Measurements from ENCODE around the gene TPI1. TPM values are rescaled to one million over a fixed set of nuclear protein-coding genes. Genes with fewer than 3 reads are reported as not detected.

The TPI1 gene
- total and polyA plus RNA-seq, 2 of the 8 experiments (the other 6 are each of a cell fraction or from before 2014, with no cell fraction given): 910 to 3,018 TPM

DNA sequence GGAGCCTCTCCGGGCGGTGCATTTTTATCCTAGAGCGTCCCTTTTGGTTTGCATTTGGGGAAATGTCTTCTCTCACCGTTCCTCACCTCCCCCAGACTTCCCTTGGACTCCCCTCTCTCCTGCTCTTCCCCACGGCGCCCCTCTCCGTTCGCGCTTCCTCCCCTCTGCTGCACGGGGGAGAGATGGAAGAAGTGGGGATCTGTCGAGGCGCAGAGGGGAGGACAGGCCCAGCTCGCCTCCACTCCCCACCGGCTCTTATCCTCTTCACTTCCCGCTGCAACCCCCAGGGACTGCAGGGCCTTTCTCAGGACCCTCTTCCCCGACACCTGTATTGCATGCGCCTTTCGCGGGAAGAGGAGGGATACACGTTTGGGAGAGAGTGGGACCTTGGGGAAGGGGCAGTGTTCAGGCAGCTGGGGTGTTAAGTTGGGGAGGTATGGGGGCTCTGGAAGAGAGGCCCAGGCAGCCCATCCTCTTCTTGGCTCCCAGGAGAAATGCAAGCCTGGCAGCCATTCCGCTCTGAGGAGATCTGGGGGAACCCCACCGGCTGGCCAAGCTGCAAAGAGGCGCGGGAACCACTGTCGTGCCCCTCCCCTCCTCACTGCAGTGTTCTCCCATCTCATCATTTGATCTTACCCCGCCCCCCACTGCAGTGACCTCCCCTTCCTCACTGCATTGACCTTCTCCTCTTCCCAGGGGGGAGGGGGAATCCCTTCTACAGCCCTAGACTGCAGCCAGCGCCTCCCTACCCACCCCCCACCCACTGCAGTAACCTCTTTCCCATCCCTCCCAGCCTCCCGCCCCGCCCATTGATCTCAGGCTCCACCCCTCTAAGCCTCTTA lies 47.8 kb downstream of the TPI1 start:
- no peaks in the 10 kb centered on the region for H3K27me3 ChIP-seq (replicated peaks in 1 of 4; ENCODE audit: control insufficient read depth in 3 of 4, extremely low read depth in 1 of 4, insufficient read depth in 3 of 4, low read length in 3 of 4)
- H4K20me1 ChIP-seq (replicated peaks in 1 of 2; ENCODE audit: control insufficient read depth in 1 of 2, insufficient read depth in 2 of 2, low read length in 2 of 2): peaks cover 0 to 2% of the 10 kb centered on the region in 2 experiments
- FAIRE-seq (peak; percentile 13), DNase-seq (ENCODE audit: low read depth in 1 of 2, low spot score in 2 of 2) (peak in 1 of 2 experiments; percentile 72)
- no peak overlapping the region for H2BK5ac ChIP-seq (ENCODE audit: low read depth, low read length)
- H4K5ac ChIP-seq (ENCODE audit: insufficient read length, low read depth, low read length): peak overlapping the region; percentile 2
- peak overlapping the region in 3 of 4 experiments; percentile 39 to 60 (median 43); a peak in 5 of 7 replicates for H3K9ac ChIP-seq (replicated peaks in 1 of 4; ENCODE audit: extremely low read depth in 1 of 4, low read depth in 3 of 4, low read length in 3 of 4)
- peaks cover 0 to 18% (median 9%) of the 10 kb centered on the region in 4 experiments; a peak in 6 of 7 replicates for H3K4me1 ChIP-seq (replicated peaks in 1 of 4; ENCODE audit: control insufficient read depth in 3 of 4, insufficient read depth in 4 of 4, low read length in 3 of 4)
- H3K4me2 ChIP-seq (ENCODE audit: insufficient read depth in 1 of 2, low read depth in 2 of 2, low read length in 2 of 2): peak overlapping the region; percentile 84 to 92
- H3K36me3 ChIP-seq (ENCODE audit: control insufficient read depth in 2 of 4, insufficient read depth in 4 of 4, low read length in 3 of 4): peaks cover 10 to 42% (median 26%) of the 10 kb centered on the region in 4 experiments; a peak in 7 of 8 replicates
- peak overlapping the region; percentile 87; the same call in 1 of the 2 replicates for H3K18ac ChIP-seq (ENCODE audit: extremely low read depth, low read length)
- H3K27ac ChIP-seq (ENCODE audit: low read depth, low read length): 0 out of 2 replicates have a peak overlapping the region, but pooled peaks have one; percentile 26
- H2AFZ ChIP-seq (ENCODE audit: low read length): no peak overlapping the region
- H2BK20ac ChIP-seq (ENCODE audit: low read length): no peak overlapping the region
- no peak overlapping the region for H2BK15ac ChIP-seq (ENCODE audit: low read length)
- H3K14ac ChIP-seq (ENCODE audit: insufficient read length): no peak overlapping the region
- H2BK12ac ChIP-seq (ENCODE audit: low read depth, low read length): no peak overlapping the region
- no peaks in the 10 kb centered on the region for H3K9me3 ChIP-seq (ENCODE audit: insufficient read depth in 2 of 2, low read depth in 1 of 2, low read length in 1 of 2)
- no peak overlapping the region for H2AK5ac ChIP-seq (ENCODE audit: low read depth, low read length)
- H4K91ac ChIP-seq (replicated peaks; ENCODE audit: insufficient read length, low read length): peak overlapping the region; percentile 7
- POLR2A ChIA-PET (ENCODE audit: partially characterized antibody): interaction anchor here (0.6 to 39.6 kb wide), 9 partner anchors 9 to 87 kb away, joined by 3 to 1027 read pairs (median 5); partner anchors contain the start of genes ATN1, C12orf57, LRRC23 and P3H3
- no peak overlapping the region for H3K56ac ChIP-seq (replicated peaks; ENCODE audit: insufficient read length, low read depth, low read length)
- H3K4me3 ChIP-seq (ENCODE audit: extremely low read depth in 1 of 4, insufficient read depth in 2 of 4, low read depth in 3 of 4, low read length in 4 of 4): peak overlapping the region; percentile 67 to 86 (median 78)
- peak overlapping the region; percentile 40 for H3K4ac ChIP-seq (replicated peaks; ENCODE audit: insufficient read length, low read depth, low read length)
- H3K79me2 ChIP-seq (ENCODE audit: control insufficient read depth in 1 of 2, insufficient read depth in 2 of 2, low read length in 2 of 2): peaks cover 0 to 9% of the 10 kb centered on the region in 2 experiments; a peak in 1 of 4 replicates
- 3% methylated on average over 20 of the region's 29 CpGs; no CpG with 5 or more reads in 1 of the 2 experiments for WGBS, 2 experiments (ENCODE audit: extremely low coverage in 1 of 2, insufficient coverage in 1 of 2, insufficient read length in 1 of 2, insufficient replicate concordance in 2 of 2, low coverage in 1 of 2, low lambda C conversion rate in 2 of 2, missing lambda C conversion rate in 1 of 2)
- no peak overlapping the region for H2BK120ac ChIP-seq (replicated peaks; ENCODE audit: low read depth, low read length)
- H4K8ac ChIP-seq (ENCODE audit: extremely low read depth, insufficient read depth, low read length): peak overlapping the region; percentile 54; the same call in 1 of the 2 replicates
- CTCF ChIA-PET (ENCODE audit: partially characterized antibody): interaction anchor here (0.7 to 9.3 kb wide), 7 partner anchors 10 to 54 kb away, joined by 3 to 74 read pairs (median 4); partner anchors contain the start of gene LRRC23
- no peak overlapping the region for H3K23ac ChIP-seq (ENCODE audit: insufficient read length)
- H3K23me2 ChIP-seq (ENCODE audit: low read depth, low read length): peaks cover 11% of the 10 kb centered on the region; the same call in 1 of the 2 replicates
- peaks cover 4% of the 10 kb centered on the region for H3K79me1 ChIP-seq (ENCODE audit: low read depth, low read length)
- TF ChIP-seq KDM4A (IDR thresholded peaks at IDR 0.05; ENCODE audit: low read depth, low read length, severe bottlenecking) (peak; percentile 48), TAF7 (optimal IDR thresholded peaks at IDR 0.05; ENCODE audit: borderline replicate concordance, low read depth, low read length) (no peak), SUZ12 (IDR thresholded peaks at IDR 0.05; ENCODE audit: low read length) (no peak), EP300 (IDR thresholded peaks at IDR 0.05; ENCODE audit: borderline replicate concordance in 1 of 2, low read depth in 2 of 2, low read length in 2 of 2) (no peak; a peak in 1 of 3 replicates), RBBP5 (IDR thresholded peaks at IDR 0.05; ENCODE audit: borderline replicate concordance, low read depth, low read length) (no peak), KDM1A (IDR thresholded peaks at IDR 0.05; ENCODE audit: borderline replicate concordance, low read length) (no peak), TCF12 (IDR thresholded peaks at IDR 0.05; ENCODE audit: low read depth, low read length) (no peak), PHF8 (conservative IDR thresholded peaks at IDR 0.05; ENCODE audit: low read depth, low read length) (0 out of 2 replicates have a peak, but pooled peaks have one; percentile 23)
- TF ChIP-seq, protein P1, sequence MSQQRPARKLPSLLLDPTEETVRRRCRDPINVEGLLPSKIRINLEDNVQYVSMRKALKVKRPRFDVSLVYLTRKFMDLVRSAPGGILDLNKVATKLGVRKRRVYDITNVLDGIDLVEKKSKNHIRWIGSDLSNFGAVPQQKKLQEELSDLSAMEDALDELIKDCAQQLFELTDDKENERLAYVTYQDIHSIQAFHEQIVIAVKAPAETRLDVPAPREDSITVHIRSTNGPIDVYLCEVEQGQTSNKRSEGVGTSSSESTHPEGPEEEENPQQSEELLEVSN (IDR thresholded peaks at IDR 0.05): no peak

Data from H1 (cell line).